GM21447 (cell line): Measurements from ENCODE around the gene SMYD3.

Experiments used
- ATAC-seq: cut with Tn5 transposase; IDR thresholded peaks from one replicate; pipeline ENCODE4 v1.9.1; 2021; ENCODE audit not compliant: unreplicated experiment

The SMYD3 gene

GRCh38 chr1:246281195-246281594 lies 225.9 kb downstream of the SMYD3 start:
- no peak for ATAC-seq

GRCh38 chr1:246280551-246280950 lies 226.5 kb downstream of the SMYD3 start:
- ATAC-seq = no peak

- ATAC-seq = no peak
These were observed 227.7 kb downstream of the SMYD3 start for GRCh38 chr1:246279402-246279801.

GRCh38 chr1:246278371-246278770 lies 228.7 kb downstream of the SMYD3 start:
- ATAC-seq = no peak

- no peak for ATAC-seq
These were observed 232.0 kb downstream of the SMYD3 start for GRCh38 chr1:246275036-246275435.

- no peak for ATAC-seq
These were observed 232.9 kb downstream of the SMYD3 start for GRCh38 chr1:246274186-246274585.

- no peak for ATAC-seq
These were observed 235.6 kb downstream of the SMYD3 start for GRCh38 chr1:246271516-246271915.

GRCh38 chr1:246270236-246270635 lies 236.8 kb downstream of the SMYD3 start:
- ATAC-seq = peak; percentile 76

- no peak for ATAC-seq
These were observed 237.6 kb downstream of the SMYD3 start for GRCh38 chr1:246269466-246269865.

GRCh38 chr1:246267896-246268295 lies 239.2 kb downstream of the SMYD3 start:
- ATAC-seq = no peak

GRCh38 chr1:246267426-246267825 lies 239.7 kb downstream of the SMYD3 start:
- no peak for ATAC-seq

GRCh38 chr1:246265481-246265880 lies 241.6 kb downstream of the SMYD3 start:
- ATAC-seq = no peak

GRCh38 chr1:246262281-246262680 lies 244.8 kb downstream of the SMYD3 start:
- ATAC-seq = no peak

- ATAC-seq = no peak
These were observed 245.4 kb downstream of the SMYD3 start for GRCh38 chr1:246261639-246262038.

GRCh38 chr1:246258250-246258649 lies 248.8 kb downstream of the SMYD3 start:
- no peak for ATAC-seq

- no peak for ATAC-seq
These were observed 251.3 kb downstream of the SMYD3 start for GRCh38 chr1:246255773-246256172.

- peak; percentile 81 for ATAC-seq
These were observed 252.2 kb downstream of the SMYD3 start for GRCh38 chr1:246254854-246255253.

GRCh38 chr1:246246430-246246829 lies 260.6 kb downstream of the SMYD3 start:
- ATAC-seq = no peak

- ATAC-seq = no peak
These were observed 261.5 kb downstream of the SMYD3 start for GRCh38 chr1:246245541-246245940.

GRCh38 chr1:246232126-246232525 lies 275.0 kb downstream of the SMYD3 start:
- ATAC-seq = no peak

GRCh38 chr1:246226041-246226440 lies 281.0 kb downstream of the SMYD3 start:
- no peak for ATAC-seq

- ATAC-seq = no peak
These were observed 285.4 kb downstream of the SMYD3 start for GRCh38 chr1:246221485-246222255.

GRCh38 chr1:246220495-246221065 lies 286.5 kb downstream of the SMYD3 start:
- no peak for ATAC-seq
